Measurements from ENCODE around the gene KCTD15.

KCTD15 gene

DNA sequence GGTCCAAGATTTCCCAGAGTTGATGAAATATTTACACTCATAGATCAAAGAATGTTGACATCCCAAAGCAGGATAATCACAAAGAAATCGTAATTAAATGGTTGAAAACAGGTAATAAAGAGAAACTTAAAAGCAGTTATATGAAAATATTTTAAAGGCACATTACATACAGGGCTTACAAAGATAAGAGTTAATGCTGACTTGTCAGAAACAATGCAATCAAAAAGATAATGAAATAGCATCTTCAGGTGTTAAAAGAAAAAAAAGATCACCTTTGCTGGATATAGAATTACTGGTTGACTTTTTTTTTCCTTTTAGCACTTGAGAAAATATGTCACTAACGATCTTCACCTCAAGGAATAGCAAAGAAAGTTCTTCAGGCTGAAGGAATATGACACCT is 48.8 kb downstream of the KCTD15 start:
- DNase-seq (ENCODE audit: low read depth in 2 of 3, low spot score in 1 of 3) = no peak

DNA sequence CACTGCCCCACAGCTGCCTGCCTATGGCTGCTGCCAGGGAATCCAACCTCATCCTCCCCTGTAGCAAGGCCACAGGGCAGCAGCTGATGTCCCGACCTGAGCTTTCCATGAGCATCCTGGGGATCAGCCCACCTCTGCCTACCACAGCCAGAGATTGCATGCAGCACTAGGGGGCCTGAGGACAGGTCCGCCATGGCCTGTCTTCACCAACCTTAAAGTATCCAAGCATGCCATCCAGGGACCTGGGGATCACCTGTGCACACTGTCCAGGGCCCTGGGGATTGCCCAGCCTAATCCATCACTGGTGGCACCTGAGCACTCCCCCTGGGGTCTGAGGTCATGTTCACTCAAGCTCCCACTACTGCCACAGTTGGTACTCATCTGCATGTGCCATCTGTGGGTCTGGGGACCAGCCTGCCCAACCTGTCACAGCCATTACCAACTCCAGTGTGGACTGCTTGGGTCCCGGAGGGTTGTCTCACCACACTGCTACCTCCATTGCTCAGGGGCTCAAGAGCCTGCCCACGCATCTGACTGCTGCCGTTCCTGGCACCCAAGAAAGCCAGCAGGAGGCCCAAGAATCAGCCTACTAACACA is 53.0 kb downstream of the KCTD15 start:
- DNase-seq (ENCODE audit: low read depth in 2 of 3, low spot score in 1 of 3) = no peak

GRCh38 chr19:33859016-33859415 is 62.3 kb downstream of the KCTD15 start:
- no peak for DNase-seq (ENCODE audit: low read depth in 2 of 3, low spot score in 1 of 3)

- no peak for DNase-seq (ENCODE audit: low read depth in 2 of 3, low spot score in 1 of 3)
Observed at GRCh38 chr19:33860312-33861090, 63.8 kb downstream of the KCTD15 start.

DNA sequence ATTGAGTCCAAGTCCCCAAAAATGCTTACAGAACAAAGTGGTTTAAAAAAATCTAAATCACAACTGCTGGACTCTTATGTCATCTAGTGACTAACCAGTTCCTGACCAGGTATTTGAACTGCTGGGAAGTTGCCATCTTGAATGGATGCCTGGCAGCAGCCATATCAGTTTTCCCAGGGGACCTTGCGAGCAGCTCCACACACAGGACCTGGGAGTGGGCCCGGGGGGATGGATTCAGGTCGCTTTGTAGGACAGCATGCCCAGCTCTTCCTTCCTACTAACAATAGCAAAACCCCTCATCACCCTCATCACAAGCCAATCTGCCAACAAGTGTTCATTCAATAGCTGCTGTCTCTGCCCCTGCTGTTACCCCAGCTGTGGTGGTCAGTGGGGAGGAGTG is 65.3 kb downstream of the KCTD15 start:
- DNase-seq (ENCODE audit: low read depth in 2 of 3, low spot score in 1 of 3) = no peak

DNA sequence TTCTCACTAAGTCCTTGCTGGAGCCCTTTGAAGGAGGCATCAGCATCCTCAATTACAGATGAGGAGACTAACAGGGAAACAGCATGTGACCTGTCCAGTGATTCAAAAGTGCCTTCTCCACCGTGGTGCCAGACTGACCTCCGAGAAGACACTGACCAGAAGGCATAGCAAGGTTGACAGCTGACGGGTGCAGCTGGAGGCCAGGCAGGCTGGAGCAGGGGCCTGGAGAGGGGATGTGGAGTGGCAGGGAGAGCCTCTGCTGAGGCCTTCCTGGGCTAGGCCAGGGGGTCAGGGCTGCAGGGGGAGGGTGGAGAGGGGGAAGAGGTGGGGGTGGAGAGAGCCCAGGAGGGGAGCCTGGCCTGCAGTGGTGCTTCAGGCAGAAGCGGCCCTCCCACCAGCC is 66.3 kb downstream of the KCTD15 start:
- DNase-seq (ENCODE audit: low read depth in 2 of 3, low spot score in 1 of 3) = no peak

GRCh38 chr19:33863436-33863835 is 66.8 kb downstream of the KCTD15 start:
- no peak for DNase-seq (ENCODE audit: low read depth in 2 of 3, low spot score in 1 of 3)

GRCh38 chr19:33864311-33864850 is 67.7 kb downstream of the KCTD15 start:
- DNase-seq (ENCODE audit: low read depth in 2 of 3, low spot score in 1 of 3) = no peak

GRCh38 chr19:33865306-33865705 is 68.6 kb downstream of the KCTD15 start:
- DNase-seq (ENCODE audit: low read depth in 2 of 3, low spot score in 1 of 3) = no peak

Data from stimulated activated CD4-positive, alpha-beta T cell treated with anti-CD3 and anti-CD28 coated beads, Interleukin-12 subunit alpha, Interleukin-12 subunit beta, amount 100 ng/mL, for 48 hours (primary cell).